PFSK-1 (cell line): ENCODE results near the gene ELN.
A peak's percentile ranks its signal among the peaks of the same experiment; 100 is the strongest.

ENCODE experiments used
- FOXP2 ChIP-seq: optimal IDR thresholded peaks from 2 replicates; pipeline ENCODE3; 2011; ENCODE audit warnings: borderline replicate concordance, control low read depth, inconsistent platforms; ENCODE audit not compliant: insufficient read depth; ENCODE audit errors: extremely low read length, extremely low read depth
- POLR2AphosphoS5 ChIP-seq: IDR thresholded peaks from 2 replicates; pipeline ENCODE4 v1.6.1; 2012; ENCODE audit warnings: low read depth, mild to moderate bottlenecking, control low read depth, low read length, moderate library complexity
- SIN3A ChIP-seq: IDR thresholded peaks from 2 replicates; pipeline ENCODE4 v1.6.1; 2012; ENCODE audit warnings: mild to moderate bottlenecking, low read length, moderate library complexity, borderline replicate concordance; ENCODE audit not compliant: insufficient read depth
- TAF1 ChIP-seq: IDR thresholded peaks from 2 replicates; pipeline ENCODE4 v1.6.1; 2012; ENCODE audit warnings: low read length, control low read depth, borderline replicate concordance; ENCODE audit not compliant: insufficient read depth
- TF ChIP-seq, protein P1 (sequence below), 2 experiments: IDR thresholded peaks; 2 replicates each; pipeline versions ENCODE4 v1.6.1 to v1.8.0; 2011 to 2012; ENCODE audit warnings: low read depth in 2 of 2, low read length in 2 of 2, control low read depth in 1 of 2, inconsistent platforms in 1 of 2, mild to moderate bottlenecking in 1 of 2, moderate library complexity in 1 of 2; ENCODE audit not compliant: insufficient read depth in 1 of 2

The ELN gene

DNA sequence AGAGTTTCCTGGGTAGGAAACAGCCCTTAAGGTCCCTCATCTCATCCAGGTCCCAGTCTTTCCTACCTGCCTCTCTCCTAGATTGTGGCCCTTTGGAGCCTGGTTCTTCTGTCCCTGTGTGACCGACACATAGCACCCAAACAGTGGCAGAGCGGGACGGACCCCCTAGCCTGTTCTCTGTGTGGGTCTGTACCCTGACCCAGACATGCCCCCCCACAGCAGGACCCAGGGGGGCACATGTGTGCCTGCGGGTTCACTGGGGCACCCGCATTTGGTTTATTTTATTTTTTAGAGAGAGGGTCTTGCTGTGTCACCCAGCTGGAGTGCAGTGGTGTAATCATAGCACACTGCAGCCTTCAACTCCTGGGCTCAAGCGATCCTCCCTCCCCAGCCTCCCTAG is 67.2 kb downstream of the ELN start:
- no peak for TF ChIP-seq FOXP2
- TF ChIP-seq, protein P1, sequence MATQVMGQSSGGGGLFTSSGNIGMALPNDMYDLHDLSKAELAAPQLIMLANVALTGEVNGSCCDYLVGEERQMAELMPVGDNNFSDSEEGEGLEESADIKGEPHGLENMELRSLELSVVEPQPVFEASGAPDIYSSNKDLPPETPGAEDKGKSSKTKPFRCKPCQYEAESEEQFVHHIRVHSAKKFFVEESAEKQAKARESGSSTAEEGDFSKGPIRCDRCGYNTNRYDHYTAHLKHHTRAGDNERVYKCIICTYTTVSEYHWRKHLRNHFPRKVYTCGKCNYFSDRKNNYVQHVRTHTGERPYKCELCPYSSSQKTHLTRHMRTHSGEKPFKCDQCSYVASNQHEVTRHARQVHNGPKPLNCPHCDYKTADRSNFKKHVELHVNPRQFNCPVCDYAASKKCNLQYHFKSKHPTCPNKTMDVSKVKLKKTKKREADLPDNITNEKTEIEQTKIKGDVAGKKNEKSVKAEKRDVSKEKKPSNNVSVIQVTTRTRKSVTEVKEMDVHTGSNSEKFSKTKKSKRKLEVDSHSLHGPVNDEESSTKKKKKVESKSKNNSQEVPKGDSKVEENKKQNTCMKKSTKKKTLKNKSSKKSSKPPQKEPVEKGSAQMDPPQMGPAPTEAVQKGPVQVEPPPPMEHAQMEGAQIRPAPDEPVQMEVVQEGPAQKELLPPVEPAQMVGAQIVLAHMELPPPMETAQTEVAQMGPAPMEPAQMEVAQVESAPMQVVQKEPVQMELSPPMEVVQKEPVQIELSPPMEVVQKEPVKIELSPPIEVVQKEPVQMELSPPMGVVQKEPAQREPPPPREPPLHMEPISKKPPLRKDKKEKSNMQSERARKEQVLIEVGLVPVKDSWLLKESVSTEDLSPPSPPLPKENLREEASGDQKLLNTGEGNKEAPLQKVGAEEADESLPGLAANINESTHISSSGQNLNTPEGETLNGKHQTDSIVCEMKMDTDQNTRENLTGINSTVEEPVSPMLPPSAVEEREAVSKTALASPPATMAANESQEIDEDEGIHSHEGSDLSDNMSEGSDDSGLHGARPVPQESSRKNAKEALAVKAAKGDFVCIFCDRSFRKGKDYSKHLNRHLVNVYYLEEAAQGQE (IDR thresholded peaks at IDR 0.05; ENCODE audit: insufficient read depth in 1 of 2, low read depth in 2 of 2, low read length in 2 of 2) = no peak
- no peak for TF ChIP-seq POLR2AphosphoS5
- no peak for TF ChIP-seq SIN3A
- TF ChIP-seq TAF1 = no peak

DNA sequence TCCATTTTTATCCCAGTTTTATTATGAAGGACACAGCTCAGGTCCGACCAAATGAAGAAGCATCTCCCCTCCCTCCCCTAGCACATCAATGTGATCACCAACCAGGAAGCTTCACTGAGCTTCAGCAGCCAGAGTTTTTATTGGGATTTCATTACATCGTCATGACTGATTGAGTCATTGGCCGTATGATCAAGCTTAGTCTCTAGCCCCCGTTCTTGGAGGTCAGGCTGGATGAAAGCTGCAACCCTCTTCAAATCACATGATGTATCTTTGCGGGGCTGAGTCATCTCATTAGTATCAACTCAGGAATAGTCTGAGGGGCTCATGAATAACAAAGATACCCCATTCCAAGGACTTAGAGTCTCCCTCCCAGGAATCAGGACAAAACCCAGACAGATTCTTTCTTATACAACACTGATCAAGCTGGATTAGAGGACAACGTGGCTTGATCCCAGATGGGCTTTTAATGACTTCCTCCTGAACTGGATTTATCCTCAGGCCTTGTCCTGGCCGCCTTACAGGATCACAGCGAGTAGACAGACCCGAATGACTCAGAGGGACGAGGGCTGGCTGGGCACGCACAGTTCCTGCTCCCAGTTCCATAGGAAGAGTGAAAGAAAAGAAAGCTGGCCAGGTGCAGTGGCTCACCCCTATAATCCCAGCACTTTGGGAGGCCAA is 70.1 kb downstream of the ELN start:
- no peak for TF ChIP-seq SIN3A
- no peak for TF ChIP-seq FOXP2
- peak; percentile 3; the same call in 1 of the 2 replicates for TF ChIP-seq POLR2AphosphoS5
- TF ChIP-seq, protein P1 (IDR thresholded peaks at IDR 0.05; ENCODE audit: insufficient read depth in 1 of 2, low read depth in 2 of 2, low read length in 2 of 2) = no peak
- peak; percentile 42; the same call in 1 of the 2 replicates for TF ChIP-seq TAF1

DNA sequence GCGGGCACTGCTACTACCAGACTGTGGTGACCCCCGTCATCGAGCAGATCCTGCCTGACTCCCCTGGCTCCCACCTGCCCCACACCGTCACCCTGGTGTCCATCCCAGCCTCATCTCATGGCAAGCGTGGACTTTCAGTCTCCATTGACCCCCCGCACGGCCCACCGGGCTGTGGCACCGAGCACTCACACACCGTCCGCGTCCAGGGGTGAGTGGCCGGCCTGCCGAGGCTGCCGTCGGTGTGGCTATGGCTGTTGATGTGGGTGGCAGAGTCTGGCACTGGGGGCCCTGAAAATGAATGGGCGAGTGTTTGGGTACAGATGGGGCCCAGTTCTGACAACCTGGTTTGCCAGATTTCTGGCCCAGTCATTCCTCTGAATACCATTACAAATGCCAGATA is 71.1 kb downstream of the ELN start:
- TF ChIP-seq FOXP2 (no peak), SIN3A (no peak), TAF1 (no peak), POLR2AphosphoS5 (no peak)
- TF ChIP-seq, protein P1 (IDR thresholded peaks at IDR 0.05; ENCODE audit: insufficient read depth in 1 of 2, low read depth in 2 of 2, low read length in 2 of 2) = no peak

DNA sequence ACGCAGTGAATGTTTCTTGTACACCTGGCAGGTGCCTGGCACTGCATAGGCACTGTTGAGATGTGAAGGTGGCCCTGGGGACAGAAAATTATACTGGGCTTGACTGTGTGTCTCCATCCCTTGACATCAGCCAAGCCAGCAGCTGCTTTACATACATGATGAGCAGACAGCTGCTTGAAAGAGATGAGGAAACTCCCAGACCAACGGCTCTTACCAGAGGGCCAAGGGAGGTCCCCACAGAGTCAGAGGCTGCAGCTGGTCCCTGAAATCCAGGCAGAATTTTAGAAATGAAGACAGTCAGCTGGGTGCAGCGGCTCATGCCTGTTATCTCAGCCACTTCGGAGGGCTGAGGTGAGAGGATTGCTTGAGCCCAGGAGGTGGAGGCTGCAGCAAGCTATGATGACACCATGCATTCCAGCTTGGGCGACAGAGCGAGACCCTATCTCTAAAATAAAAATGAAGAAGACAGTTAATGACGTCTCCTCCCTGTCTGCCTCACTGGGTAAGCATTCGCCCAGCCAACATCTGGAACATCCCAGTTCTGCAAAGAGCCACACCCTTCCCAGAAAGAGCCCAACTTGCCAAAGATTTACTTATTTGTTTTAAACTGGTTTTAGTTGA is 73.2 kb downstream of the ELN start:
- TF ChIP-seq, protein P1 (IDR thresholded peaks at IDR 0.05; ENCODE audit: insufficient read depth in 1 of 2, low read depth in 2 of 2, low read length in 2 of 2) = no peak
- TF ChIP-seq POLR2AphosphoS5 (no peak), FOXP2 (no peak), TAF1 (no peak), SIN3A (no peak)
